Activated CD8-positive, alpha-beta memory T cell treated with anti-CD3 and anti-CD28 coated beads, Interleukin-2, amount 10 ng/mL, durations not matched to agents 7 days and 5 days (primary cell): ENCODE results near the gene GSG1L2. TPM values are rescaled to one million over a fixed set of nuclear protein-coding genes. Genes with fewer than 3 reads are reported as not detected.

ENCODE experiments used
- ATAC-seq: fragments of 150-1000 bp; cut with Tn5 transposase; one replicate; pipeline ENCODE4 v1.10.0; 2021; ENCODE audit warnings: moderate library complexity
- CTCF ChIA-PET: fragments of 350-600 bp; sonication (Branson Sonifier 250); formaldehyde crosslinking; loops from one replicate; lab custom pipeline; 2021; ENCODE audit warnings: antibody characterized with exemption; lab: Charles Lee
- DNase-seq: peaks from one replicate; pipeline ENCODE4 v3.0.0-alpha.2; 2020
- H3K27ac Mint-ChIP-seq: one replicate; pipeline ENCODE4 v1.8.0; 2021; ENCODE audit warnings: mild to moderate bottlenecking, mixed read lengths
- H3K27me3 Mint-ChIP-seq: one replicate; pipeline ENCODE4 v1.8.0; 2021; ENCODE audit warnings: mixed read lengths
- H3K36me3 Mint-ChIP-seq: one replicate; pipeline ENCODE4 v1.8.0; 2021; ENCODE audit warnings: mild to moderate bottlenecking, mixed read lengths
- H3K4me1 Mint-ChIP-seq: one replicate; pipeline ENCODE4 v1.8.0; 2021; ENCODE audit warnings: mixed read lengths
- H3K4me3 Mint-ChIP-seq: one replicate; pipeline ENCODE4 v1.8.0; 2021; ENCODE audit warnings: mild to moderate bottlenecking, moderate library complexity, mixed read lengths
- H3K9me3 Mint-ChIP-seq: one replicate; pipeline ENCODE4 v1.8.0; 2022; ENCODE audit warnings: low read depth, mixed read lengths
- total RNA-seq, 2 experiments: library from RNA; stranded (reverse); gene quantifications; one replicate each; pipeline ENCODE4 v1.2.3, GENCODE V29; 2021

Gene GSG1L2
- not detected for total RNA-seq

DNA sequence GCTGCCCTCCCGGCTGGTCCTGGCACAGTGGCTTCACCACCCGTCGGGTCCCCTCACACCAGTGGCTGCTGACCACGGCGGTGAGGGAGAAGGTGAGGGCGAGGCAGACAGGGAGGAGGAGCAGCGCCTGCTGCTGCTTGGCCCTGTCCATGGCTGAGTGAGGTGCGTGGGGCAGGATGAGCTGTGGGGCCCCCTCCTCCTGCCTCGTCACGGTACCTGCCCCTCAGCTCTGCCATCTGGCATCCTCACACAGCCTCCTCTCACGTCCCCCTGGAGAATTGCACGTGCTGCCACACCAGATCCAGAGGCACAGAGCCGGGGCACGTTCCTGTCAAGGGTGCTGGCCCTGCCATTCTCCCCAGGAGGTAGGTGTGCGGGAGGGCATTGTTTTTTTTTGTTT, at the start of gene GSG1L2:
Gene GSG1L2, minus strand, starts transcription at position 159 of the 400 bp plus-strand sequence. Its CDS starts 8 bp downstream, at position 151.
- H3K4me3 Mint-ChIP-seq = no peak within 1 kb of the TSS
- ATAC-seq (no peak), DNase-seq (no peak)
- no peaks in the 10 kb centered on the region for H3K27me3 Mint-ChIP-seq
- H3K9me3 Mint-ChIP-seq = peaks cover 3% of the 10 kb centered on the region
- no peaks in the 10 kb centered on the region for H3K36me3 Mint-ChIP-seq
- H3K27ac Mint-ChIP-seq = no peak within 1 kb of the TSS
- H3K4me1 Mint-ChIP-seq = no peaks in the 10 kb centered on the region
- CTCF ChIA-PET = no interaction called here

DNA sequence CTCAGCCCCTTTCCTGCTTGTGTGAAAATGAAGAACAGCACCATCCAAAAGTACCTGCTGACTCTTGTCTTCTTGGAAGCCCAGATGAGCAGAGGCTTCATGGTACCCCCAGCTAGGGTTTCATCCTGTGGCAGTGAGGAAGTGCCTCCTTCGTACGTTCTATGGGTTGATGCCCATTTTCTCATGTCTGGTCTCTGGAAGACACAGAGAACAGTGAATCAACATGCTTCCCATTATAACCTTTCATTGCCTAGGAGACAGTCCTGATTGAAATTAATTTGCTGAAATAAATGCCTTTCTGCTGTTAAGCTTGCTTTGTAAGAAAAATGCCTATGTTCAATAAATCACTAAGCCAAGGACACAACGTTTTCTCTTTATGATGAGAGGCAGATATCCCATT, 46.7 kb upstream of the GSG1L2 start:
- Mint-ChIP-seq H3K9me3 (peaks cover 2% of the 10 kb centered on the region), H3K4me3 (no peak overlapping the region), H3K27me3 (no peaks in the 10 kb centered on the region), H3K36me3 (no peaks in the 10 kb centered on the region), H3K27ac (no peak overlapping the region), H3K4me1 (no peaks in the 10 kb centered on the region)
- no peak for ATAC-seq
- no peak for DNase-seq
- CTCF ChIA-PET = no interaction called here

DNA sequence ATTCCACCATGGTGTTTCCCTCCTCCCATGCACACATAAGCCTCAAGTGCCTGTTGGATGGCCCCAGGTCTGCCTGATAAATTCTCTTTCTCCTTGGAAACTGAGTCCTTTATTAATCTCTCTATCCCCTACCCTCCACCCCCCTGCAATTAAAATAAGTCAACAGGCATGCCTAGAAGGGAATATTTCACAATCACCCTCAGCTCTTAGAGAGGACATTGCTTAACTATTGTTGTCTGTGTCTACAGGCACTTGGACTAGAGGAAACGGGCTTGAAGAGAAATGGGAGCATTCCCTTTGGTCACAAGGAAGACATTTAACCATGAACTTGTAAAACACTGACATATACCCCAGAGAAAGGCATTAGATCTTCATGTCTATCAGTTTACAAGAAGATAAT, 43.7 kb upstream of the GSG1L2 start:
- Mint-ChIP-seq H3K9me3 (peaks cover 2% of the 10 kb centered on the region), H3K4me3 (no peak overlapping the region), H3K27ac (no peak overlapping the region), H3K36me3 (no peaks in the 10 kb centered on the region), H3K27me3 (no peaks in the 10 kb centered on the region), H3K4me1 (no peaks in the 10 kb centered on the region)
- DNase-seq (no peak), ATAC-seq (no peak)
- CTCF ChIA-PET = no interaction called here

GRCh38 chr17:9862949-9863348, 41.1 kb upstream of the GSG1L2 start:
- ATAC-seq (no peak), DNase-seq (no peak)

GRCh38 chr17:9862220-9862619, 40.3 kb upstream of the GSG1L2 start:
- Mint-ChIP-seq H3K4me3 (no peak overlapping the region), H3K4me1 (no peaks in the 10 kb centered on the region), H3K36me3 (no peaks in the 10 kb centered on the region), H3K27me3 (no peaks in the 10 kb centered on the region), H3K27ac (no peak overlapping the region), H3K9me3 (peaks cover 2% of the 10 kb centered on the region)
- DNase-seq = no peak
- no peak for ATAC-seq
- CTCF ChIA-PET = no interaction called here

More at GRCh38 chr17:9862949-9863348, 41.1 kb upstream of the GSG1L2 start:
- Mint-ChIP-seq H3K4me3 (no peak overlapping the region), H3K27ac (no peak overlapping the region), H3K27me3 (no peaks in the 10 kb centered on the region), H3K4me1 (no peaks in the 10 kb centered on the region), H3K36me3 (no peaks in the 10 kb centered on the region), H3K9me3 (peaks cover 2% of the 10 kb centered on the region)
- CTCF ChIA-PET = no interaction called here

GRCh38 chr17:9860851-9861250, 39.0 kb upstream of the GSG1L2 start:
- H3K27me3 Mint-ChIP-seq = no peaks in the 10 kb centered on the region

GRCh38 chr17:9859781-9860180, 37.9 kb upstream of the GSG1L2 start:
- DNase-seq = no peak
- no peak overlapping the region for H3K27ac Mint-ChIP-seq
- H3K4me3 Mint-ChIP-seq = no peak overlapping the region
- H3K9me3 Mint-ChIP-seq = peaks cover under 1% of the 10 kb centered on the region
- H3K27me3 Mint-ChIP-seq = no peaks in the 10 kb centered on the region
- no peaks in the 10 kb centered on the region for H3K36me3 Mint-ChIP-seq
- no peaks in the 10 kb centered on the region for H3K4me1 Mint-ChIP-seq
- CTCF ChIA-PET = no interaction called here
- ATAC-seq = no peak

More at GRCh38 chr17:9860851-9861250, 39.0 kb upstream of the GSG1L2 start:
- no peak for DNase-seq
- Mint-ChIP-seq H3K36me3 (no peaks in the 10 kb centered on the region), H3K4me1 (no peaks in the 10 kb centered on the region), H3K9me3 (peaks cover 2% of the 10 kb centered on the region), H3K4me3 (no peak overlapping the region), H3K27ac (no peak overlapping the region)
- CTCF ChIA-PET = no interaction called here
- no peak for ATAC-seq

DNA sequence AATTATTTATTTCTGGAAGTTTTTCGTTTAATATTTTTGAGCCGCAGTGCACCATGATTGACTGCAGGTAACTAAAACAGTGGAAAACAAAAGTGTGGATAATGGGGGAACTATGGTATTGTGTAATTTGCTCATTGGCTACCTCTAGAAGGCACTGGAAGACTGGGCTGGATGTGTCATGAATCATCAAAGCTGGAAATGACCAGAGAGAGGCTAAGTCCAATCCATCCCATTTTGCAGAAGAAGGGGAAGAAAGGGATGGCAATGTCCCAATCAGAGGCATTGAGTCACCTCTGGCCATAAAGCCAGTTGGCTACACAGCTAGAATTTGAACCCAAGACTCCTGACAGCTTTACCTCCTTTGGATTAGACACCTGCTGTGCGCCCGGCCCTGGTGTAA, 33.2 kb upstream of the GSG1L2 start:
- Mint-ChIP-seq H3K27me3 (no peaks in the 10 kb centered on the region), H3K4me1 (no peaks in the 10 kb centered on the region), H3K4me3 (no peak overlapping the region), H3K27ac (no peak overlapping the region), H3K36me3 (no peaks in the 10 kb centered on the region), H3K9me3 (no peaks in the 10 kb centered on the region)
- no peak for DNase-seq
- CTCF ChIA-PET = no interaction called here
- no peak for ATAC-seq

GRCh38 chr17:9854255-9854654, 32.4 kb upstream of the GSG1L2 start:
- Mint-ChIP-seq H3K36me3 (no peaks in the 10 kb centered on the region), H3K9me3 (no peaks in the 10 kb centered on the region), H3K27ac (no peak overlapping the region), H3K27me3 (no peaks in the 10 kb centered on the region), H3K4me1 (no peaks in the 10 kb centered on the region), H3K4me3 (no peak overlapping the region)
- ATAC-seq (no peak), DNase-seq (no peak)
- CTCF ChIA-PET = no interaction called here

- CTCF ChIA-PET = interaction anchor here (0.6 kb wide), 1 partner anchor 129 kb away, joined by 4 read pairs; no protein-coding TSS in a partner anchor
- no peak overlapping the region for H3K4me3 Mint-ChIP-seq
- DNase-seq (no peak), ATAC-seq (no peak)
- H3K4me1 Mint-ChIP-seq = no peaks in the 10 kb centered on the region
- no peaks in the 10 kb centered on the region for H3K9me3 Mint-ChIP-seq
- H3K27ac Mint-ChIP-seq = no peak overlapping the region
- H3K36me3 Mint-ChIP-seq = no peaks in the 10 kb centered on the region
- H3K27me3 Mint-ChIP-seq = no peaks in the 10 kb centered on the region
Observed at GRCh38 chr17:9850151-9850550, 28.3 kb upstream of the GSG1L2 start.

GRCh38 chr17:9845306-9845705, 23.4 kb upstream of the GSG1L2 start:
- no peak for ATAC-seq
- H3K4me1 Mint-ChIP-seq = no peaks in the 10 kb centered on the region
- no peaks in the 10 kb centered on the region for H3K9me3 Mint-ChIP-seq
- no peak overlapping the region for H3K27ac Mint-ChIP-seq
- no peak for DNase-seq
- H3K27me3 Mint-ChIP-seq = no peaks in the 10 kb centered on the region
- CTCF ChIA-PET = no interaction called here
- no peaks in the 10 kb centered on the region for H3K36me3 Mint-ChIP-seq
- no peak overlapping the region for H3K4me3 Mint-ChIP-seq

DNA sequence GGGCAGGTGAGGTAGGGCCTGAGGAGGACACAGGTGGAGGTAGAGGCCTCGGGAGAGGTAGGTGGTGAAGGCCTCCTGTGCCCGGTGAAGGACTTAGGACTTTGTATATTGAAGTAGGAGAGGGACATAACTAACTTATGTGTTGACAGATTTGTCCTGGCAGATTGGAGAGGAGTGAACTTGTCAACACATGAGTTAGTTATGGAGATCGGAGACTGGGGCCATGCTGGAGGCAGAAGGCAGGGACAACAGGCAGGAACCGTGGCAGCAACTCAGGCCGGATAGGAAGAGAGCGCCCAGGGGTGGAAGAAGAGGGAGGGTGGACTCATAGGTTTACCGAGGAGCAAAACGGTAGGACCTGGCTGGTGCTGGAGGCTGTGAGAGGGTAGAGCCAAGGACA, 22.3 kb upstream of the GSG1L2 start:
- no peaks in the 10 kb centered on the region for H3K4me1 Mint-ChIP-seq
- H3K4me3 Mint-ChIP-seq = no peak overlapping the region
- ATAC-seq (no peak), DNase-seq (no peak)
- no peaks in the 10 kb centered on the region for H3K36me3 Mint-ChIP-seq
- H3K27ac Mint-ChIP-seq = no peak overlapping the region
- H3K27me3 Mint-ChIP-seq = no peaks in the 10 kb centered on the region
- H3K9me3 Mint-ChIP-seq = no peaks in the 10 kb centered on the region
- CTCF ChIA-PET = no interaction called here

DNA sequence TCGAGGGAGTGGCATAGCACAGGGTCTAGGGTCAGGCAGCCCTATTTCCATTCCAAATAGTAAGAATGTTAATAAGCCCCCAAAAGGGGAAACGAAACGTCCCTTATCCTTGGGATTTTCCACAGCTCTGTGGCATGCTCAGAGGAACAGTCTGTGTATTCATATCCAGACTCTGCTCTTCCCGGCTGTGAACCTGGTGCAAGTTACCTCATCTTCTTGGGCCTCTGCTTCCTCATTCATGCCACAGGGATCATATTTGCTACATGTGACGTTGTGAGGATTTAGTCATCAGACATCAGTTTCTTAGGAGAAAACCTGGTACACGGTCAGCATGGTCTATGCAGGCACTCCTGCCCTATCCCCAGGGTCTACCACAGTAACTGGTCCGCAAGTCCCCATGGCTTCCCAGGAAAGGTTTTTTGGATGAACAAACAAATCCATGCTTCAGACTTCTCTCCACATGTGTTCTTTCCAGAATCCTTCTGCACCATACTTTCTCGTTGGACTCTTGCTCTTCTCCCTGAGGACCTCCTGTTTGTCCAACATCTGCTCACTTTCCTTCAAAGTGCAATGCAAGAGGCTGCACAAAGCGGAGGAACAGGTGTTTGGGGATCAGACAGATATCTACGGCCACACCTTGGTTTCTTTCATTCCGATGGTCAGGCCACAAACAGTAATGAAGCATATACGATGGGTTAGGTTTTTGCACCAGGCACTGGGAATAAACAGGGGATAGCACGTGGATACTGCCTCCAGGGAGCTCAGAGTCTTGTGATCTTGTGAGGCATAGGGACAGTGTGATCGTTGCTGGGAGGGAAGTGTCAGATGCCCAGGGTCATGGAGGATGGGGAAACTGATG, 21.5 kb upstream of the GSG1L2 start:
- Mint-ChIP-seq H3K36me3 (no peaks in the 10 kb centered on the region), H3K9me3 (no peaks in the 10 kb centered on the region), H3K4me3 (no peak overlapping the region), H3K27ac (no peak overlapping the region), H3K4me1 (no peaks in the 10 kb centered on the region), H3K27me3 (no peaks in the 10 kb centered on the region)
- CTCF ChIA-PET = no interaction called here
- no peak for ATAC-seq
- no peak for DNase-seq

GRCh38 chr17:9842057-9842758, 20.3 kb upstream of the GSG1L2 start:
- no peaks in the 10 kb centered on the region for H3K36me3 Mint-ChIP-seq

More at GRCh38 chr17:9842057-9842758, 20.3 kb upstream of the GSG1L2 start:
- H3K27ac Mint-ChIP-seq = no peak overlapping the region
- H3K4me1 Mint-ChIP-seq = no peaks in the 10 kb centered on the region
- ATAC-seq = no peak
- CTCF ChIA-PET = no interaction called here
- H3K9me3 Mint-ChIP-seq = no peaks in the 10 kb centered on the region
- DNase-seq = no peak
- H3K27me3 Mint-ChIP-seq = no peaks in the 10 kb centered on the region
- no peak overlapping the region for H3K4me3 Mint-ChIP-seq
